Activated T-cell treated with anti-CD3 and anti-CD28 coated beads, Interleukin-2, amount 50 U/mL, for 48 hours (primary cell): ENCODE measurements around the gene PLA1A.

ENCODE experiments used
- DNase-seq, 2 experiments: peaks; one replicate each; pipeline ENCODE4 v3.0.0-alpha.2; 2020

Gene PLA1A

GRCh38 chr3:119639494-119640350, 42.0 kb downstream of the PLA1A start:
- peak; percentile 33 to 37 for DNase-seq

- DNase-seq: no peak
Observed at GRCh38 chr3:119641416-119641815, 43.7 kb downstream of the PLA1A start.

- peak; percentile 36 to 47 for DNase-seq
Observed at GRCh38 chr3:119642746-119643473, 45.2 kb downstream of the PLA1A start.

- no peak for DNase-seq
Observed at GRCh38 chr3:119643528-119643927, 45.8 kb downstream of the PLA1A start.

GRCh38 chr3:119644481-119644880, 46.8 kb downstream of the PLA1A start:
- DNase-seq: no peak

- no peak for DNase-seq
Observed at GRCh38 chr3:119645813-119646212, 48.1 kb downstream of the PLA1A start.

GRCh38 chr3:119647171-119647570, 49.5 kb downstream of the PLA1A start:
- no peak for DNase-seq

- no peak for DNase-seq
Observed at GRCh38 chr3:119647843-119648575, 50.3 kb downstream of the PLA1A start.

- no peak for DNase-seq
Observed at GRCh38 chr3:119649761-119650160, 52.1 kb downstream of the PLA1A start.

- no peak for DNase-seq
Observed at GRCh38 chr3:119652306-119653033, 54.8 kb downstream of the PLA1A start.

- DNase-seq: no peak
Observed at GRCh38 chr3:119653876-119654275, 56.2 kb downstream of the PLA1A start.

- no peak for DNase-seq
Observed at GRCh38 chr3:119657887-119658702, 60.4 kb downstream of the PLA1A start.

- DNase-seq: no peak
Observed at GRCh38 chr3:119658994-119659393, 61.3 kb downstream of the PLA1A start.

- no peak for DNase-seq
Observed at GRCh38 chr3:119659606-119660291, 62.1 kb downstream of the PLA1A start.

- DNase-seq: no peak
Observed at GRCh38 chr3:119660474-119661440, 63.1 kb downstream of the PLA1A start, which contains the start of gene POPDC2. Gene POPDC2 (minus strand): TSS chr3:119660589. CDS start chr3:119660423, 166 bp downstream.

- DNase-seq: no peak
Observed at GRCh38 chr3:119662604-119663373, 65.1 kb downstream of the PLA1A start.

GRCh38 chr3:119663885-119664284, 66.2 kb downstream of the PLA1A start:
- DNase-seq: no peak

GRCh38 chr3:119664370-119664769, 66.7 kb downstream of the PLA1A start:
- DNase-seq: no peak

GRCh38 chr3:119664850-119665379, 67.2 kb downstream of the PLA1A start:
- no peak for DNase-seq
